HG03520 (cell line): ENCODE results near the gene CHST4.
"Not testable (repeated sequence)": the region's sequence is repeated elsewhere in the genome, so short reads cannot be mapped to it uniquely, and the experiment has no call there.

Source experiments
- ATAC-seq: cut with Tn5 transposase; IDR thresholded peaks from one replicate; pipeline ENCODE4 v1.9.1; 2021; ENCODE audit warnings: mild to moderate bottlenecking, moderate library complexity; ENCODE audit not compliant: unreplicated experiment

The CHST4 gene

DNA sequence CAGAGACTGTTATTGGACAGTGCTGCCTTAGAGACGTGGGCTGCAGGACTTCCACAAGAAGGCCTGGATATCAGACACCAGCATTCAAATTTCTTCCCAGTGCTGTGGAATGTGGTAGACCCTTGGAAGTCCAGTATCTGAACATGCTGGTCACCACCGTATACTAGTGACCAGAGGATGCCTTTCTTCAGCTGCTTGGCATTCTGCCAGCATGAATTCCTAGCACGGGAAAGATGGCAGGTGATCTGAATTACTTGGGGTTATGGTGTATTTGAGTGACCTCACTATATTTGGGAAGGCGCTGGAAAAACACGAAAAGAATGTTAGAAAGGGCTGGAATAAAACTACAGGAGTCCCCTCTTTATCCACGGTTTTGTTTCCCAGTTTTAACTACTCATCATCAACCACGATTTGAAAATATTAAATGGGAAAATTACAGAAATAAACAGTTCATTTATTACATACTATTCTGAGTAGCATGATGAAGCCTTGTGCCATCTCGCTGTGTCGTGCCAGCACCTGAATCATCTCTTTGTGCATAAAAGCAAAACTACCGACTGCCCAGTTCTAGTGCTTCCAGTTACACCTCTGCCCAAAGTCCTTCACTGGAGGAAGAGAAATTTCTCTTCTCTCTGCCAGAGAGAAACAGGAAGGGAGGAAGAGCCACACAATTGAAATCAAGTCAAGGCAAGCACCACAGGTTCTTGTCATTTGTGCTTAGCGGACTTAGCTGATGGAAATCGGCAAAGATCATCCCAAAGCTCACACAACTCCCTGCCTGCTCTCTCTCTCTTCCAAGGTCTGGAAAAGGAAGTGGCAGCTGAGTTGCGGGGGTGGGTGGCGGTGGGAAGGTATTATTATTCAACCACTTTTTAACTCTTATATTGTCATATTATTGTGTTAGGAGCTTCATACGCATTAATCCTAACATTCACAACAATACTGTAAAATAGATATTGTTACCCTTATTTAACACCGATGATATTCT lies 1.4 kb upstream of the CHST4 start:
- ATAC-seq: no peak

- no peak for ATAC-seq
Measured at GRCh38 chr16:71528257-71528656, 2.0 kb downstream of the CHST4 start.

DNA sequence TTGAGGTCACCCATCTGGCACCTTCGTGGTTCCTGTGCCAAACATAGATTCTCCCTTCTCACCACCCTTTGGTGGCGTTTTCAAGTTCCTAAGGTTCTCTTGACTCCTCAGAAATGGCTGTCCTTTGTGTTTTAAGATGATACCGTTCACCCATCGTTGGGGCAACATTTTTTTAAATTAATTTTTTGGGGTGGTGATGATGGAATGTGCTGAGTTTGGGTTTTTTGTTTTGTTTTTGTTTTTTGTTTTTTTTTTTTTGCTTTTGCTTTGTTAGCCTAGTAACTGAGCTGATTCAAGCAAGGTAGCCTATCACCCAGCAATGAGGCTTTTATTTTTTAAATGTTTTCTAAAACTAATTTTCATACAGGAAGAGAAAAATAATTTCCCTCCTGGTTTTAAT lies 2.6 kb downstream of the CHST4 start:
- ATAC-seq: no peak

DNA sequence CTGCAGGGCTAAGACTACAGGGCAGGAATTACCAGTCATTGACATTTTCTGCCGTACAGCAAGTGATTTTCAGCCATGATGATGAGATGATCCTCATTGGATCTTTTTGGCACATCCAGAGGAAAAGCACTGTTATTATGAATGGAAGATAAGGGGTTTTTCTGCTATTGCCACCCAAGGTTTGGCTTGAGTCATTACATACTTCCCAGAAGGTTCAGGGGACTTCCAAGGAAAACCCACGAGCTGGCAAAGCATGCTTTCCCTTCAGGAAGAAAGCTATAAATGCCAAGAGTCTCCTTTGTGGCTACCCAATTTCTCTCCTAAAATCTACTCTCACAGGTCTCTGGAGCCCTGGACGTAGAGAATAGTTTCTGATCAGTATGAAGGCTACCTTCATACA lies 6.1 kb downstream of the CHST4 start:
- no peak for ATAC-seq

GRCh38 chr16:71536752-71537499 lies 10.7 kb downstream of the CHST4 start:
- no peak for ATAC-seq

GRCh38 chr16:71537643-71538042 lies 11.4 kb downstream of the CHST4 start:
- ATAC-seq: peak; percentile 70

DNA sequence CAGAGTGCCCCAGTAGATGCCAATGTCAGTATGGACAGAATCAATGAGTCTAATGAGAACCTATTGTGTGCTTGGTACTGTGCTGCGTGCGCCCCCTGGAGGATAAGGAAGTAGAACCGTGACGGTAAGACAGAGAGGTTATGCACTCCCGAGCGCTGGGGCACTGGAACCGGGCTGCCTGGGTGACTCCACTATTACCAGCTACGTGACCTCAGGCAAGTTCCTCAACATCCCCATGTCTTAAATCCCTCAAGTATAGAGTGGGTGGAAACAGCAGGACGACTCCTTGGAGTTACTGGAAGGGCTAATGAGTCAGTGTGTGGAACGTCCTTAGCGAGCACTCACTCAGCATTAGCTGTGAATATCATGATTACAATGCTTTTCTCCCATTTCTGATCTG lies 16.2 kb downstream of the CHST4 start:
- peak; percentile 60 for ATAC-seq

DNA sequence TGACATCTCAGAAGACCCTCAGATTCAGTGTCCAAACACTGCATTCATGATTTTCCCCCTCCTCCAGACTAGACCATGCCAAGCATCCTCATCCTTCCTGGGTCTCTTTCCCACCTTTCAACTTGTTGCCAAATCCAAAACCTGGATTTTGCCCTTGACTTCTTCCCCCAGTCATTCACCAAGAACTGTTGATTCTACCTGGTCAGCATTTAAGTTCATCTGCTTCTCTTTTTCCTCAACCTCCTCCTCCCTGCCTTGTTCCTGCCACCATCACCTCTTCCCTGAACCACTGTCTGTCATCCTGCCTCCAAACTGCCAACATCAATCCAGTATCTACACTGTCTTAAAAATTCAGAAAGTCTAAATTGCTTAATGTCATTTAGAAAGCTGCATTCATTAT lies 20.9 kb downstream of the CHST4 start:
- no peak for ATAC-seq

DNA sequence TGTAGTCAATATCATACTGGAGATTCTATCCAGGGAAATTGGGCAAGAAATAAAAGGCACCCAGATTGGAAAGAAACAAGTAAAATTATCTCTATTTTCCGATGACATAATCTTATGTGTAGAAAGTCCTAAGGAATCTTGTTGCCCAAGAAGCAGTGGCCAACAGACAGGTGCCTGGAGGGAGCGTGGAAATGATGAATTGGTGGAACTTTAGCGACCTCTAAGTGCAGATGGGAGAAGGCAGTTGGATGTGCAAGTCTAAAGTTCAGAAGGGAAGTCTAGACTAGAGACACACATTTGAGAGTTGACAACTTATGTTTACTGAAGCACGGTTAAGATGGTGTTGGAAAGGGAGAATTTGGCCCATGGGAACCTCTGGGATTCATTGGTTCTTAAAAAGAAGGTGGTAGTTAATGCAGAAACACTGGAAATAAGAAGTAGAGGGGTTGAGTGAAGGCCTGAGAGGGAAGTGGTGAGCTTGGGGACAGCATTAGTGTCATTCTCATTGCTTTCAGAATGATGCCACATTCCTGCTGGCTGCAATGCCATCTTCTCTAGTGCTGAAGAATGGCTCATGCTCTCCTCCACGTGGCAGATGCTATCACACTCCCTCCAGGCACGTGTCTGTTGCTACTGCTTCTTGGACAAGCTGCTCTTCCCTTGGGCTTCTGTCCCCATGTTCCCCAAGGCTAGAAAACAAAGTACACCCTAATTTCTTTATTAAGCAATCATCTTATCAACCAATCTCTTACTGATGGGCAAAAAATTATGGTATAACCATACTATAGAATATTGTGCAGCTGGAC lies 26.7 kb downstream of the CHST4 start:
- no peak for ATAC-seq

GRCh38 chr16:71555230-71555891 lies 29.1 kb downstream of the CHST4 start:
- no peak for ATAC-seq

GRCh38 chr16:71557299-71557698 lies 31.1 kb downstream of the CHST4 start:
- ATAC-seq: no peak

DNA sequence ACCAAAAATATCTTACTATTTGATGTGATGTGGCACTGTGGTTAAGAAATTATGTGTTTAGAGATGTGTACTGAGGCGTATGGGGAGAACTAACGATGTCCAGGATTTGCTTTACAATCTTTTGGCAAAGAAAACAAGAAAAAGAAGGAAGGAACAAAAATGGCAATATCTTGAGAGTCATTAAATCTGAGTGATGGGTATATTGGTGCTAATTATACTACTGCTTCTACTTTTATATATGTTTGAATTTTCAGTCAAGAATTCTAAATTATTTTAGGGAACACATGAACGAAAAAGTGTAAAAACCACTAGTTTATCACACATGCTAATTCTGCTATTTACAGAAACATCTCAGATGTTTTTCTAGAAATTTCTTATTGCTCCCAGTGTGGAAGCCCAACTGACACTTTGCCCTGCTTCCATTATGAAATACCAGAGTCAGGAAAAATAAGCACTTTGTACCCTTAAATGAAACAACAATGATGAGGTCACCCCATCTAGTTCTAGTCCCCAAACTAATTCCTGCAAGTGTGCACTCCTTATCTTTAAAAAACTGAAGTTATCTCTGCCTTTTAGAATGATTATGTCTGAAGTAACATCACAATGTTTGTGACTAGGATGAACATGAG lies 31.8 kb downstream of the CHST4 start:
- no peak for ATAC-seq

DNA sequence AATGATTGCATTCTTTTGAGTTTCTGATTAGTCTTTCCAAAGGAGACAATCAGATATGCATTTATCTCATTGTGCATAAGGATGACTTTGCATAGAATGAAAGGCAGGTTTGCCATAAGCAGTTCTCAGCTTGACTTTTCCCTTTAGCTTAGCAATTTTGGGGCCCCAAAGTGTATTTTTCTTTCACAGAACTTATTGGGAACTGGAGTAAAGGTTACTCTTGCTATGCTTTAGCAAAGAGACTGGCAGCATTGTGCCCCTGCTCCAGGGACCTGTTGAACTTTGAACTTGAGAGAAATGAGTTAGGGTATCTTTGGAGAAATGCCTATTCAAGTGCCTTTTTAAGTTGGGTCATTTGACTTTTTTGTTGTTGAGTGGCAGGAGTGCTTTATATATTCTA lies 33.6 kb downstream of the CHST4 start:
- ATAC-seq: no peak

GRCh38 chr16:71561886-71562285 lies 35.7 kb downstream of the CHST4 start:
- ATAC-seq: not testable (repeated sequence)

- ATAC-seq: no peak
Measured at GRCh38 chr16:71562552-71562951, 36.3 kb downstream of the CHST4 start.

- ATAC-seq: peak; percentile 85
Measured at GRCh38 chr16:71564335-71564967, 38.2 kb downstream of the CHST4 start.

DNA sequence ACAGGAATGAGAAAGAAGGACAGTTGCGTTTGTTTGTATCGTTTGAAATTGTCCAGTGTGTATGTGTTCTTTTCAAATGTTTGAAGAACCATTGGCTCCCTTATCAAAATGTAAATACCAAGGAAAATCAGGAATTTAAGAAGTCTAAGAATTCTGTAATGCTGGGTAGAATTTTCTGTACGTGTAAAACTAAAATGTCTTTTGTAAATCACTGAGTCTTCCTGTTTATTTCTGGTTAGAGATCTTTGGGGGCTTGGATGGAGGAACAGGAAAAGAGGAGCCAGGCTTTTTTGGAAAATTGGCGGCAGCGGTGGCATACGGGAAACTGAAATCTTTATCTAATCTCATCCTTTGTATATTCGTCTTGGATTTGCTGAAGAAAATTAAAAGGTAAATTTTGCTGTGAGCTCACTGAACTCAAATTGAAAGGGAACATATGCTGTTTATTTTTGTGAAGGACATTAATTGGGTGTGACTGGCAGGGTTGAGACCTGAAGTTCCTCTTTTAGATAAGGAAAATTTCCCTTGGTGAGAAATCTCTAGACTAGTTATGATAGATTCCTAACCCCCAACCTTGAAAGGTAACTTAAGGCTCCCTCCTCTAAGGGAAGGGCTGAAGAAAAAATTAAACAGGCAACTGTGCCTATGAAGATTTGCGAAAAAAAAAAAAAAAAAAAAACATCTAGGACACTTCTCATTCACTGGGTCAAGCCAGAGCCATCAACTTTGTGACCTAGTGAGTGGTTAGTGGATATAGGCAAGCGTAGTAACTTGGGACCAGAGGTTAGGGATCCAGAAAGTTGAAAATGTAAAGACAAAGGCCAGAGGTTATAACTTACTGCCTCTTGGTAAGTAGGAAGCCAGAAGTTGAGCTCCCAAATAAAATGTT lies 39.8 kb downstream of the CHST4 start:
- ATAC-seq: no peak

DNA sequence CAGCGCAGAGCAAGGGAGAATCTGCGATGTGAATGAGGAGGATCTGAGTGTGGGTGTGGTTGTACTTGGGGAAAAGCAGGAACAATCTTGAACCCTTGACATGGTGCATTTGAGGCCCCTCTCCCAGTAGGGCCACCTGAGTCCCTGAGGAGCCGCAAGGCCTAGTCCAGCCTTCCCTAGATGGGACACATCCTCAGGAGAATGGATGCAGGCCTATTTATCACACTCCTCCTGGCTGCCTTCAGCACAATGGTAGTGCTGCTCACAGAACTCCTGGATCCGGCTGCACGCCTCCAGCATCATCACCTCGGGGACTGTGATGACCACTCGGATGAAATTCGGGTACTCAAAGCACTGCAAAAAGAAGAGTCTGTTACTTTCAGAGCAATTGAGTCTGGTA lies 41.7 kb downstream of the CHST4 start:
- no peak for ATAC-seq

DNA sequence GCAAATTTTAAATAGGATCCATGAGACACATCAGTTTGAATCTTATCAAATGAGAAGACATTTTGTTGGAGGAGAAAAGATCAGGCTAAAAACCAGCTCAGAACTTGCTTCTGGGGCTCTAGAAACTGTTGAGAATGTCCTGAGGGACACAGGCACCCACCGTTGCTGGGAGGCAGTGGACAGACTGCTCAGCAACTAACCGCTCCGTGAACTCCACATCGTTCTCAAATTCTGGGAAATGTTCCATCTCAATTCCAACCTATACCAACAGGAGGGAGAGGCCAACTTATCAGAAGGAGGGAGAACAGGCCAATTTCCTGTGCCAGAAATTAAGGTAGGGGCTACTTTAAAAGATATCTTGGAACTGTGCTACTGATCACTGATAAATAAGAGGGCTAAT lies 42.3 kb downstream of the CHST4 start:
- no peak for ATAC-seq
